SK-N-SH (cell line): ENCODE results near the gene SRGAP1.

ENCODE experiments used
- EP300 ChIP-seq, 2 experiments: IDR thresholded peaks; 2 replicates each; pipeline versions ENCODE4 v1.4.0 to v1.6.1; 2012; ENCODE audit warnings: borderline replicate concordance in 1 of 2, low read depth in 1 of 2, low read length in 1 of 2
- POLR2AphosphoS5 ChIP-seq: IDR thresholded peaks from 2 replicates; pipeline ENCODE4 v1.6.1; 2012; ENCODE audit warnings: low read depth, low read length
- TF ChIP-seq, protein P1 (sequence below): IDR thresholded peaks from 2 replicates; pipeline ENCODE4 v1.6.1; 2012; ENCODE audit warnings: mild to moderate bottlenecking, low read depth, low read length, moderate library complexity
- TF ChIP-seq, protein P2 (sequence below): fragments of 200-600 bp; sonication (generic); IDR thresholded peaks from 2 replicates; pipeline ENCODE4 v1.6.1; 2017; ENCODE audit warnings: antibody characterized with exemption, mild to moderate bottlenecking, moderate library complexity
- TF ChIP-seq, protein P3 (sequence below): fragments of 150-350 bp; IDR thresholded peaks from 2 replicates; pipeline ENCODE4 v1.6.1; 2017; ENCODE audit warnings: antibody characterized with exemption, low read length, low read depth, borderline replicate concordance
- TF ChIP-seq, protein P4 (sequence below): IDR thresholded peaks from 2 replicates; pipeline ENCODE4; 2012

DNA sequence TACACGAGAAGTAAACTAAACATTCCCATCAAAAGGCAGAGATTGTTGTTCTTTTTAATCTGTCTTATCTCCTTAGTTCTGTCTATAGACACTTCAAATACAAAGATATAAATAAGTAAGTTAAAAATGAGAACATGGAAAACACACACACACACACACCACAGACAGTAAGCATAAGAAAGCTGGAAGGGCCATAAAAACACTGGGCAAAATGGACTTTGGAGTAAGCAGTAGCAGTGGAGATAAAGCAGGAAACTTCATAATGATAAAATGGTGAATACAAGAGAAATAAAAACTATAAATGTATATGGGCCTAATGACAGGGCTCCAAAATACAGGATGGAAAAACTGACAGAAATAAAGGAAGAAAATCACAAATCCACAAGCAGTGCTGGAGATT is 345.0 kb downstream of the SRGAP1 start:
- TF ChIP-seq, protein P1, sequence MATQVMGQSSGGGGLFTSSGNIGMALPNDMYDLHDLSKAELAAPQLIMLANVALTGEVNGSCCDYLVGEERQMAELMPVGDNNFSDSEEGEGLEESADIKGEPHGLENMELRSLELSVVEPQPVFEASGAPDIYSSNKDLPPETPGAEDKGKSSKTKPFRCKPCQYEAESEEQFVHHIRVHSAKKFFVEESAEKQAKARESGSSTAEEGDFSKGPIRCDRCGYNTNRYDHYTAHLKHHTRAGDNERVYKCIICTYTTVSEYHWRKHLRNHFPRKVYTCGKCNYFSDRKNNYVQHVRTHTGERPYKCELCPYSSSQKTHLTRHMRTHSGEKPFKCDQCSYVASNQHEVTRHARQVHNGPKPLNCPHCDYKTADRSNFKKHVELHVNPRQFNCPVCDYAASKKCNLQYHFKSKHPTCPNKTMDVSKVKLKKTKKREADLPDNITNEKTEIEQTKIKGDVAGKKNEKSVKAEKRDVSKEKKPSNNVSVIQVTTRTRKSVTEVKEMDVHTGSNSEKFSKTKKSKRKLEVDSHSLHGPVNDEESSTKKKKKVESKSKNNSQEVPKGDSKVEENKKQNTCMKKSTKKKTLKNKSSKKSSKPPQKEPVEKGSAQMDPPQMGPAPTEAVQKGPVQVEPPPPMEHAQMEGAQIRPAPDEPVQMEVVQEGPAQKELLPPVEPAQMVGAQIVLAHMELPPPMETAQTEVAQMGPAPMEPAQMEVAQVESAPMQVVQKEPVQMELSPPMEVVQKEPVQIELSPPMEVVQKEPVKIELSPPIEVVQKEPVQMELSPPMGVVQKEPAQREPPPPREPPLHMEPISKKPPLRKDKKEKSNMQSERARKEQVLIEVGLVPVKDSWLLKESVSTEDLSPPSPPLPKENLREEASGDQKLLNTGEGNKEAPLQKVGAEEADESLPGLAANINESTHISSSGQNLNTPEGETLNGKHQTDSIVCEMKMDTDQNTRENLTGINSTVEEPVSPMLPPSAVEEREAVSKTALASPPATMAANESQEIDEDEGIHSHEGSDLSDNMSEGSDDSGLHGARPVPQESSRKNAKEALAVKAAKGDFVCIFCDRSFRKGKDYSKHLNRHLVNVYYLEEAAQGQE: no peak
- TF ChIP-seq, protein P2, sequence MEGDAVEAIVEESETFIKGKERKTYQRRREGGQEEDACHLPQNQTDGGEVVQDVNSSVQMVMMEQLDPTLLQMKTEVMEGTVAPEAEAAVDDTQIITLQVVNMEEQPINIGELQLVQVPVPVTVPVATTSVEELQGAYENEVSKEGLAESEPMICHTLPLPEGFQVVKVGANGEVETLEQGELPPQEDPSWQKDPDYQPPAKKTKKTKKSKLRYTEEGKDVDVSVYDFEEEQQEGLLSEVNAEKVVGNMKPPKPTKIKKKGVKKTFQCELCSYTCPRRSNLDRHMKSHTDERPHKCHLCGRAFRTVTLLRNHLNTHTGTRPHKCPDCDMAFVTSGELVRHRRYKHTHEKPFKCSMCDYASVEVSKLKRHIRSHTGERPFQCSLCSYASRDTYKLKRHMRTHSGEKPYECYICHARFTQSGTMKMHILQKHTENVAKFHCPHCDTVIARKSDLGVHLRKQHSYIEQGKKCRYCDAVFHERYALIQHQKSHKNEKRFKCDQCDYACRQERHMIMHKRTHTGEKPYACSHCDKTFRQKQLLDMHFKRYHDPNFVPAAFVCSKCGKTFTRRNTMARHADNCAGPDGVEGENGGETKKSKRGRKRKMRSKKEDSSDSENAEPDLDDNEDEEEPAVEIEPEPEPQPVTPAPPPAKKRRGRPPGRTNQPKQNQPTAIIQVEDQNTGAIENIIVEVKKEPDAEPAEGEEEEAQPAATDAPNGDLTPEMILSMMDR: no peak
- TF ChIP-seq POLR2AphosphoS5: no peak
- TF ChIP-seq, protein P3, sequence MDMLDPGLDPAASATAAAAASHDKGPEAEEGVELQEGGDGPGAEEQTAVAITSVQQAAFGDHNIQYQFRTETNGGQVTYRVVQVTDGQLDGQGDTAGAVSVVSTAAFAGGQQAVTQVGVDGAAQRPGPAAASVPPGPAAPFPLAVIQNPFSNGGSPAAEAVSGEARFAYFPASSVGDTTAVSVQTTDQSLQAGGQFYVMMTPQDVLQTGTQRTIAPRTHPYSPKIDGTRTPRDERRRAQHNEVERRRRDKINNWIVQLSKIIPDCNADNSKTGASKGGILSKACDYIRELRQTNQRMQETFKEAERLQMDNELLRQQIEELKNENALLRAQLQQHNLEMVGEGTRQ: no peak
- TF ChIP-seq EP300 (IDR thresholded peaks at IDR 0.05; ENCODE audit: borderline replicate concordance in 1 of 2, low read depth in 1 of 2, low read length in 1 of 2): no peak
- TF ChIP-seq, protein P4, sequence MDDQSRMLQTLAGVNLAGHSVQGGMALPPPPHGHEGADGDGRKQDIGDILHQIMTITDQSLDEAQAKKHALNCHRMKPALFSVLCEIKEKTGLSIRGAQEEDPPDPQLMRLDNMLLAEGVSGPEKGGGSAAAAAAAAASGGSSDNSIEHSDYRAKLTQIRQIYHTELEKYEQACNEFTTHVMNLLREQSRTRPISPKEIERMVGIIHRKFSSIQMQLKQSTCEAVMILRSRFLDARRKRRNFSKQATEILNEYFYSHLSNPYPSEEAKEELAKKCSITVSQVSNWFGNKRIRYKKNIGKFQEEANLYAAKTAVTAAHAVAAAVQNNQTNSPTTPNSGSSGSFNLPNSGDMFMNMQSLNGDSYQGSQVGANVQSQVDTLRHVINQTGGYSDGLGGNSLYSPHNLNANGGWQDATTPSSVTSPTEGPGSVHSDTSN: no peak
